HG03025 (cell line): ENCODE measurements around the gene EEF1A2.

Source experiments
- ATAC-seq: cut with Tn5 transposase; IDR thresholded peaks from one replicate; pipeline ENCODE4 v1.9.1; 2021; ENCODE audit warnings: mild to moderate bottlenecking, moderate library complexity; ENCODE audit not compliant: unreplicated experiment, low FRiP score

The EEF1A2 gene

GRCh38 chr20:63457737-63458136 lies 41.1 kb downstream of the EEF1A2 start:
- no peak for ATAC-seq

GRCh38 chr20:63456429-63457284 lies 42.2 kb downstream of the EEF1A2 start:
- no peak for ATAC-seq

GRCh38 chr20:63455568-63455859 lies 43.4 kb downstream of the EEF1A2 start:
- no peak for ATAC-seq

GRCh38 chr20:63454731-63455567 lies 43.9 kb downstream of the EEF1A2 start:
- ATAC-seq: no peak

- no peak for ATAC-seq
Measured at GRCh38 chr20:63452821-63453523, 45.9 kb downstream of the EEF1A2 start.

GRCh38 chr20:63452341-63452740 lies 46.5 kb downstream of the EEF1A2 start:
- no peak for ATAC-seq

- no peak for ATAC-seq
Measured at GRCh38 chr20:63451821-63452220, 47.1 kb downstream of the EEF1A2 start.

- no peak for ATAC-seq
Measured at GRCh38 chr20:63449796-63450730, 48.8 kb downstream of the EEF1A2 start.

GRCh38 chr20:63449025-63449424 lies 49.9 kb downstream of the EEF1A2 start:
- no peak for ATAC-seq

- ATAC-seq: no peak
Measured at GRCh38 chr20:63448031-63448430, 50.9 kb downstream of the EEF1A2 start.

GRCh38 chr20:63447320-63447719 lies 51.6 kb downstream of the EEF1A2 start:
- no peak for ATAC-seq

GRCh38 chr20:63446216-63447024 lies 52.5 kb downstream of the EEF1A2 start:
- ATAC-seq: no peak

- no peak for ATAC-seq
Measured at GRCh38 chr20:63445075-63445734, 53.7 kb downstream of the EEF1A2 start.

GRCh38 chr20:63444548-63444947 lies 54.3 kb downstream of the EEF1A2 start:
- no peak for ATAC-seq

- ATAC-seq: no peak
Measured at GRCh38 chr20:63443606-63444395, 55.1 kb downstream of the EEF1A2 start.

GRCh38 chr20:63442100-63442493 lies 56.8 kb downstream of the EEF1A2 start:
- ATAC-seq: no peak

GRCh38 chr20:63441136-63442099 lies 57.5 kb downstream of the EEF1A2 start:
- ATAC-seq: no peak
